ENCODE results near the gene TFR2. TPM values are rescaled to one million over a fixed set of nuclear protein-coding genes. Genes with fewer than 3 reads are reported as not detected.

TFR2 gene
- total and polyA plus RNA-seq, 2 of the 4 experiments (the other 2 are of a cell fraction) = 0.18 to 0.50 TPM

DNA sequence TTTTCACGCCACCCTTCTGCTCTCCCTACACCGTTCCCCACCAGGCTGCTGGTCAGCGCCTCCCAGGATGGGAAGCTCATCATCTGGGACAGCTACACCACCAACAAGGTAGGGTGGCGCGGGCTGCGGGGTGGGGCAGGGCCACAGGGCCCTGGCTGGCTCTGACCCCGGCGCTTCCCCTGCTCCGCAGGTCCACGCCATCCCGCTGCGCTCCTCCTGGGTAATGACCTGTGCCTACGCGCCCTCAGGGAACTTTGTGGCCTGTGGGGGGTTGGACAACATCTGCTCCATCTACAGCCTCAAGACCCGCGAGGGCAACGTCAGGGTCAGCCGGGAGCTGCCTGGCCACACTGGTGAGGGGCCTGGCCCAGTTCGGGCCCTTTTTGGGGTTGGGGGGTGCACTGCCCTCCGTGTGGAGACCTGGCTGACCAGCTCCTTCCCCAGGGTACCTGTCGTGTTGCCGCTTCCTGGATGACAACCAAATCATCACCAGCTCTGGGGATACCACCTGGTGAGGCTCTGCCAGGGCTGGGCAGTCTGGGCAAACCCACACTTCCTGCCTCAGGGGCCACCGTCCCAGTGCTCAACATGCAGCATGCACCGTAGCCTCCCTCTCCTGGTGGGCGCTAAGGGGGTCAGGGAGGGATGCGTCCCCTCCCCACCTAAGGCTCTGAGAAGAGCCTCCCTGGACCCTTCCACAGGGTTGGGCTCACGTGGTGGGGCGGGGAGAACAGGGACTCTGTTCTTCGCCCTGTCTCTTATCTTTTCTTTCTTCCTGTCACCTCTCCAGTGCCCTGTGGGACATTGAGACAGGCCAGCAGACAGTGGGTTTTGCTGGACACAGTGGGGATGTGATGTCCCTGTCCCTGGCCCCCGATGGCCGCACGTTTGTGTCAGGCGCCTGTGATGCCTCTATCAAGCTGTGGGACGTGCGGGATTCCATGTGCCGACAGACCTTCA is 36.2 kb upstream of the TFR2 start:
- H3K9me1 ChIP-seq (ENCODE audit: insufficient read depth, low read length) = no peaks in the 10 kb centered on the region
- CTCF ChIA-PET = interaction anchor here (1.5 kb wide), 1 partner anchor 14 kb away, joined by 5 read pairs; no protein-coding TSS in a partner anchor
- H2AK5ac ChIP-seq (ENCODE audit: low read depth, low read length) = no peak overlapping the region
- no peak overlapping the region for H2BK120ac ChIP-seq (ENCODE audit: low read depth, low read length)
- H3K9me3 ChIP-seq (ENCODE audit: control insufficient read depth, insufficient read depth, low read length) = no peaks in the 10 kb centered on the region
- peaks cover 13 to 52% of the 10 kb centered on the region in 2 experiments for H3K79me1 ChIP-seq (ENCODE audit: low read depth in 1 of 2, low read length in 2 of 2)
- no peak overlapping the region for H3K4me3 ChIP-seq (ENCODE audit: insufficient read depth, low read depth, low read length)
- H2AK9ac ChIP-seq (replicated peaks; ENCODE audit: low read depth, low read length, poor library complexity) = no peak overlapping the region
- no peak overlapping the region for H3K23ac ChIP-seq (ENCODE audit: low read depth, low read length)
- H2BK20ac ChIP-seq (ENCODE audit: low read depth, low read length) = no peak overlapping the region
- H3K4me2 ChIP-seq (ENCODE audit: low read depth, low read length) = no peak overlapping the region
- peaks cover 54% of the 10 kb centered on the region for H4K20me1 ChIP-seq (ENCODE audit: insufficient read depth, low read length)
- H3K18ac ChIP-seq (ENCODE audit: low read depth, low read length) = no peak overlapping the region
- no peak overlapping the region for H3K56ac ChIP-seq (ENCODE audit: extremely low read depth, insufficient read depth, low read length)
- no peak overlapping the region for H3K4ac ChIP-seq (ENCODE audit: low read depth, low read length)
- H3K27ac ChIP-seq (ENCODE audit: insufficient read depth, low read length) = no peak overlapping the region
- no peak overlapping the region for H4K5ac ChIP-seq (ENCODE audit: low read depth, low read length)
- peaks cover 9% of the 10 kb centered on the region for H3K4me1 ChIP-seq (ENCODE audit: control insufficient read depth, insufficient read depth, low read length)
- no peak overlapping the region for H2AFZ ChIP-seq (replicated peaks; ENCODE audit: low read length, poor library complexity)
- no peak overlapping the region for H4K8ac ChIP-seq (ENCODE audit: low read depth in 2 of 2, low read length in 2 of 2)
- in situ Hi-C loops (cut with MboI; ENCODE audit: low sequenced_read_pairs) = loop anchor here (10.0 kb wide), 1 partner anchor 203 kb away; the partner anchor contains the start of gene TSC22D4
- H3K14ac ChIP-seq (replicated peaks; ENCODE audit: low read depth, low read length) = no peak overlapping the region
- no peak overlapping the region for H2BK15ac ChIP-seq (ENCODE audit: low read depth, low read length)
- intact Hi-C loops (cut with micrococcal nuclease) = no loop called here
- TF ChIP-seq MXI1 (IDR thresholded peaks at IDR 0.05; ENCODE audit: borderline replicate concordance, low read depth, low read length) = no peak
- no peak for TF ChIP-seq RAD21 (IDR thresholded peaks at IDR 0.05; ENCODE audit: low read length)
- TF ChIP-seq RFX5 (IDR thresholded peaks at IDR 0.05; ENCODE audit: low read depth, low read length) = no peak
- TF ChIP-seq SMC3 (IDR thresholded peaks at IDR 0.05; ENCODE audit: low read depth, low read length) = no peak
- no peak for TF ChIP-seq NFE2L2 (IDR thresholded peaks at IDR 0.05; ENCODE audit: low read depth, low read length)
- no peak for TF ChIP-seq CTCF (conservative IDR thresholded peaks at IDR 0.05; ENCODE audit: low read depth, low read length)
- TF ChIP-seq FOS (IDR thresholded peaks at IDR 0.05; ENCODE audit: low read depth, low read length) = no peak
- no peak for TF ChIP-seq MAZ (IDR thresholded peaks at IDR 0.05; ENCODE audit: borderline replicate concordance, low read depth, low read length)
- ATAC-seq (ENCODE audit: low read depth) (no peak), DNase-seq (no peak)
- WGBS, 2 experiments (ENCODE audit: extremely low coverage in 2 of 2, insufficient read length in 1 of 2) = 89% methylated on average over 10 of the region's 36 CpGs; no CpG with 5 or more reads in 1 of the 2 experiments
- no peaks in the 10 kb centered on the region for H3K27me3 ChIP-seq (ENCODE audit: control insufficient read depth, insufficient read depth, low read length)
- H4K91ac ChIP-seq (ENCODE audit: insufficient read depth, low read depth, low read length) = no peak overlapping the region
- H3K9ac ChIP-seq (ENCODE audit: low read depth, low read length) = no peak overlapping the region
- dilution Hi-C loops (cut with HindIII; ENCODE audit: low sequenced_read_pairs, unreplicated experiment) = no loop called here
- no peak overlapping the region for H2BK5ac ChIP-seq (ENCODE audit: low read depth, low read length, poor library complexity, severe bottlenecking)
- no TSS peak for BruUV-seq (replicated peaks)
- POLR2A ChIA-PET (ENCODE audit: unreplicated experiment) = interaction anchor here (0.5 kb wide), 1 partner anchor 10 kb away, joined by 7 read pairs; no protein-coding TSS in a partner anchor
- H3K36me3 ChIP-seq (ENCODE audit: control insufficient read depth, insufficient read depth, low read length) = peaks cover 54% of the 10 kb centered on the region

Data from IMR-90 (cell line).